SK-N-MC (cell line): Measurements from ENCODE around the gene NUP133.

Experiments
- EZH2 ChIP-seq: fragments of 200-600 bp; sonication (generic); IDR thresholded peaks from one replicate; pipeline ENCODE4 v1.6.1; 2017; ENCODE audit warnings: antibody characterized with exemption
- FOXP2 ChIP-seq: optimal IDR thresholded peaks from 2 replicates; pipeline ENCODE3; 2011; ENCODE audit warnings: mild to moderate bottlenecking, moderate library complexity; ENCODE audit not compliant: insufficient read depth; ENCODE audit errors: extremely low read length, control extremely low read depth
- POLR2AphosphoS5 ChIP-seq: IDR thresholded peaks from 2 replicates; pipeline ENCODE4 v1.6.1; 2012; ENCODE audit warnings: mild to moderate bottlenecking, low read depth, low read length, borderline replicate concordance

- no peak for TF ChIP-seq POLR2AphosphoS5
- TF ChIP-seq EZH2: no peak
- TF ChIP-seq FOXP2: no peak
Measured at GRCh38 chr1:229507502-229507901, 639 bp downstream of the NUP133 start.
